OCI-LY3 (cell line): ENCODE data around the gene RTN4RL2.

ENCODE experiments used
- CTCF ChIP-seq: fragments of 200-600, 300-600 bp; sonication (generic); IDR thresholded peaks from 2 replicates; pipeline ENCODE4 v1.5.1; 2014; ENCODE audit warnings: antibody characterized with exemption, low read length, low read depth
- EZH2phosphoT487 ChIP-seq: fragments of 200-600 bp; shearing (Covaris generic); IDR thresholded peaks from 2 replicates; pipeline ENCODE4 v1.6.1; 2018; ENCODE audit warnings: antibody characterized with exemption, mixed run types, low read depth

DNA sequence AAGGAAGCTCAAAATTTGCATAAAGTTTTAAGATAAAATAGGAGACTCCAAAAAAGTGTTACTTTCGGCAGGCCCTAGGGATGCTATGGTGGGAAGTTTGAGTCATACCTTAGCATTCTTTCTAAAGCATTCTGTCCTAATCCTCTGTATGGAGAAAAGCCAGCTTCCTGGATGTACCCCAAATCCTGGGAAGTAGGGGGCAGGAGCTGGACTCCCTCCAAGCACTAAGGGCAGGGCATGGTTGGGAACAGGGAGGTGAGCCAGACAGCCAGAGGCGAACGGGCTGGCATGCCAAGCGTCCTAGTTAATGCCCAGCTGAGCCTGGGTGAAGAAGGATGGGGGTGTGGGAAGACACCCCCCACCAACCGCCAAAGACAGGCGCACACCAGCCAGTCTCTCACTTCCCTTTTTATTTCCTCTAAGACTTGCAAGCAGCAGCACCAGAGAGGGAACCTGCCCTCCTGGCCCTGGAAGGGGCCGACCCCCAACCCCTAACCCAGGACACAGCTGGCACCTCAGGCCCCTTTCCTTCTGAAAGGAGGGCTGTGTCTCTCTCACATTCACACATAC, 23.9 kb downstream of the RTN4RL2 start:
- TF ChIP-seq CTCF (no peak), EZH2phosphoT487 (no peak)
